DMS53 (cell line): ENCODE data around the gene GFRA1.

Source experiments
- DNase-seq: peaks from one replicate; lab custom pipeline; 2025; lab: John Stamatoyannopoulos, UW

The GFRA1 gene, protein sequence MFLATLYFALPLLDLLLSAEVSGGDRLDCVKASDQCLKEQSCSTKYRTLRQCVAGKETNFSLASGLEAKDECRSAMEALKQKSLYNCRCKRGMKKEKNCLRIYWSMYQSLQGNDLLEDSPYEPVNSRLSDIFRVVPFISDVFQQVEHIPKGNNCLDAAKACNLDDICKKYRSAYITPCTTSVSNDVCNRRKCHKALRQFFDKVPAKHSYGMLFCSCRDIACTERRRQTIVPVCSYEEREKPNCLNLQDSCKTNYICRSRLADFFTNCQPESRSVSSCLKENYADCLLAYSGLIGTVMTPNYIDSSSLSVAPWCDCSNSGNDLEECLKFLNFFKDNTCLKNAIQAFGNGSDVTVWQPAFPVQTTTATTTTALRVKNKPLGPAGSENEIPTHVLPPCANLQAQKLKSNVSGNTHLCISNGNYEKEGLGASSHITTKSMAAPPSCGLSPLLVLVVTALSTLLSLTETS

DNA sequence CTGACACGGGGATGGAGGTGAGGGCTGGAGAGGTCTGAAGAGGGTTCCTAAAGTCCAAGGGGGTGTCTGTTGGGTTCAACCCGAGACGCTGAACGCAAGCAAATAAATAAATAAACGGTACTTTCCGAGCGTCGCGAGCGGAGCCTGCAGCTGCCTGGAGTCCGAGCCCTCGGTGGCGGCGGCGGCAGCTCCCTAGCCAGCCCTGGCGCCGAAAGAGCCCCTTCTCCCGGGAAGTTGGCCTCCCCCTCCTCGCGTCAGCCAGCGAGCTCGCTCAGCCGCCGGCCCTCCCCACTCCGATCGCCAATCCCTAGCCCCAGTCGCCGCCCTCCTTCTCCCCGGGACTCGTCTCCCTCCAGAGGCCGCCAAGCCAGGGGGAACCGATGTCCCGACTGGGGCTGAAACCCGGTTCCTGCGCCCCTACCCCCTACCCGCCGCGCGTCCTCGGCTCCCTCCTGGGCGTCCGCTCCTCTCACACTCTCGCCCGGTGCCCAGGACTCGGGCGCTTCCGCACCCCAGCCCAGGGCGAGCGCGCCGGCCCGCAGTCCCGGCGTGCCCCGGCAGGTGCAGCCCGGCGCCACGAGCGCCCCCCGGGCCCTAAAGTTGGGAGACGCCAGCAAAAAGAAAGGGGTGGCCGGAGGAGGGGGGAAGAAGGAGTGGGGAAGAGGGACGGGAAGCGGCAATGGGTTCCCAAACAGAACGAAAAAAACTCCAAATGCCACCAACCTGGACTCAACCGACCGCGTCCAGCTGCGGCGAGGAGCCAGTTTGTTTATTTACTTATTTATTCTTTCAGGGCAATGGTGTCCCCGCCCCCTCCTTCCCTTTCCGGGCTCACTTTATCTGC, at the start of gene GFRA1:
Gene GFRA1 (minus strand): TSS at position 767 of the 844 bp plus-strand sequence. CDS start 1,177 bp downstream, outside the sequence.
- peak; percentile 71 for DNase-seq

DNA sequence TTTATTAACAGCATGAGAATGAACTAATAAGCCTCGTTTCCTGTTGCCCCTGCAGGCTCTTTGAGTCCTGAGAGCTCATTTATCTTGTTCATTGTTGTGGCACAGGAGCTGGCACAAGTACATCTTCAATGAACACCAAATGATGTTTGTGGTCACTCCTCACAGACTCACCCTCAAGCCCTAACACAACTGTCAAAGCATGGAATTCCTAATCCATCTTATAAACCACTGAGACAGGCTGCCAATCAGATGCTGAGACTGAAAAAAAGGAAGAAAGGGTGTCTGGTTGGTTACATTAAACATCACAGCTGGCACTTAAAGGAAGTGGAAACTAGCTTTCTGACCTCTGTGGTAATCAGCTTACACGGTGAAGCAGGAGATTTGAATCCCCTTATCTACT, 43.5 kb upstream of the GFRA1 start:
- no peak for DNase-seq

DNA sequence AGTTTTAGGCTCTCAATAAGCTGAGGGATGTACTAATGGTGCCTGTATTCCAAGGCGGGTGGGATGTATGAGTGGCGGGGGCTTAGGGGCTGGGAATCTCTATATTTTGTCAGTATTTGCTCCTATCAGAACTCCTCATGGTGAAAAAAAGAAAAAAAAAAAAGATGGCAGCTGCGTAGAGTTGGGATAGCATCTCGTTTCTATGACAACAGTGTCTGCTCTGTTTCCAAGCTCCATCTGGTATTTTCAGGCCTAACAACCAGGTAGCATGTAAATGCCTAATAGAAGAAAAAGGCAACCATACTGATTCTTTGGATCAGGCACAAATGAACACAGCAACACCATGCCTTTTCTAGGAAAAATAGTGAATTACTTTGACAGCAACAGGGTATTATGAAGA, 39.5 kb upstream of the GFRA1 start:
- peak; percentile 4 for DNase-seq

DNA sequence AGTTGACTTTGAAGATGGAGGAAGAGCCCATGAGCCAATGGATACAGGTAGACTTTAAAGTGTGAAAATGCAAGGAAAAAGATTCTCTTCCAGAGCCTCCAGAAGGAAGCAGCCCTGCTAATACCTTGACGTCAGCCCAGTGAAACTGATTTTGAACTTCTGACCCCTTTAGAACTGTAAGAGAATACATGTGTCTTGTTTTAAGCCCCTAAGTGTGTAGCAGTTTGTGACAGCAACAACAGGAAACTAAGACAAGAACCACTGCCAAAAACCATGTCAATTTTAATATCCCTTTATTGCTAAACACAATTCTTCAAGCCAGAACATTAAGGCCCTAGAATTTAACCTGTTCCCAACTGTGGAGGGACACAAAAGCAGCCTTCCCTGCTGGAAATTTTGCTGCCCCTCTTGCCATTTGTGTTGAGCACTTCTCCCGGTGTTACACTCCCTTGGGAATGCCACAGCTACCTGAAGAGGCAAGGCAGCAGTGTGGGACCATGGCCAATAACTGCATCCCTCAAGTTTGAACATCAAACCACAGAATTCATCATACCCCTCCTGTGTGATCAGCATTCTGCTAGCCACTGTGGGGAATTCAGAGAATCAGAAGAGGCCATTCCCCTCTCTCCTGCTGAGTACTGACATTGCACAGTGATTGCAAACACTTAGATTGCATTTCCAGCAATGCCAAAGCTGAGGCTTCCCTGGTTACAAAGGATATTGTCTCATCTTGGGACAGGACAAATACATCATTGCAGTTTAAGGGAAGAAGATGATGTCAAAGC, 38.9 kb upstream of the GFRA1 start:
- DNase-seq = no peak

DNA sequence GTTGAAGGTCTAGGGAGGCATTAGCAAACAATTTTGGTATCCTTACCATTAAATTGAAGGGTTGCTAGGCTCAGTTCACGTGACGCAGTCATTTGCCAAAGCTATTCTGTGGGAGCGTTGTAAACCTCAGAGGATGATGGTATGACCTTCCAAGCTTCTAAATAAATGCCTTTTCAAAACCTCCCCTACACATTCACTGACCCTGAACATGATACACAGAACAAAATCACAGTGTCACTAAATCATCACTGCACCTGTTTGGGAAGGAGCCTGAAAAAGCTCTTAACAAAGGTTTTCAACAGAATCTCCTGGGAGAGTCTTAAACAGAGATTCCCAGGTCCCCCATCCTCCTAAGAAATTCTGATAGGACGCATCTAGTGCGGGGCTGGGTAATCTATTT, 38.0 kb upstream of the GFRA1 start:
- DNase-seq = no peak

DNA sequence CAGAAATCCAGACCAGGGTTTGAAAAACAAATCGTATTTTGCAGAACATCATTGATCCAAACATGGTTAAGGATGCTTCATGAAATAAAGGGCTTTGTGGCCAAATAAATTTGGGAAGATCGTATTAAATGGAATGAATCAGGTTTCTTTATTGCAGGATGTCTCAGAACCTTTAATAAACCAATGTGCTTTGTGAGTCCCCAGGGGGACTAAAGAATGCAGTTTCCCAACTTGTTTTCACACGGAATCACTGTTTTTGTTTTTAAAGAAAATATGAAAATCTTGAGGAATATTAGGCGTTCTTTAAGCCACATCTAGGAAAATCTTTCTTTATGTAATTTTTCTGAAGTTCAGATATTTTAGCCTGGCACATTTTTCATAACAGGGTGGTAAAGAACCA, 34.4 kb upstream of the GFRA1 start:
- DNase-seq = no peak

DNA sequence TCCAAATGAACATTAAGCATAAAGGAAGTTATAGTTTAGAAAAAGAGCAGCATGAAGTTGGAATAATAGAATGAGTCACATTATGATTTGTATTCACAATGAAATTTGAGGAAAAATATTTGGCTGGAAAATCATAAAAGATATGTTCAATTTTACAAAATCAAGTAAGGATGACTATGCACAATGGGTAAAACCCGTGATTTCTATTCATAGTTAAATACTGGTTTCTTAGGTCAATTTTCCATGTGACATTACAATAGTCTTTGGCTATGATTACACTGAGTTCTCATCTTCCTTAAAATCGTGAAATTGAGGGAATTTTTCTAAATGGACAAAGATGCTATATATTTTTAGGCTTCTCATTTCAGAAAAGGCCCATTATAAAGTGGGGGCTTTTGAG, 33.8 kb upstream of the GFRA1 start:
- no peak for DNase-seq

DNA sequence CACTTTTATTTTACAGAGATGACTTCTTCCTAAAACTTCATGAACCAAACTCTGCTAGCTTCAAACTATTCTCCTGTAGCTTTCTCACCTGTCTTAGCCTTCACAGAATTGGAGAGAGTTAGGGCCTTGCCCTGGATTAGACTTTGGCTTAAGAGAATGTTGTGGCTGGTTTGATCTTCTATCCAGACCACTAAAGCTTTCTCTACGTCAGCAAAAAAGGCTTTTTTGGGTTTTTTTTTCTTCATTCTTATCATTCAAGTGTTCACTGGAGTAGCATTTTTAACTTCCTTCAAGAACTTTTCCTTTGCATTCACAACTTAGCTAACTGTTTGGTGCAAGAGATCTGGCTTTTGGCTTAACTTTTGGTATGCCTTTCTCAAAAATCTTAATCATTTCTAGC, 31.9 kb upstream of the GFRA1 start:
- DNase-seq = no peak

DNA sequence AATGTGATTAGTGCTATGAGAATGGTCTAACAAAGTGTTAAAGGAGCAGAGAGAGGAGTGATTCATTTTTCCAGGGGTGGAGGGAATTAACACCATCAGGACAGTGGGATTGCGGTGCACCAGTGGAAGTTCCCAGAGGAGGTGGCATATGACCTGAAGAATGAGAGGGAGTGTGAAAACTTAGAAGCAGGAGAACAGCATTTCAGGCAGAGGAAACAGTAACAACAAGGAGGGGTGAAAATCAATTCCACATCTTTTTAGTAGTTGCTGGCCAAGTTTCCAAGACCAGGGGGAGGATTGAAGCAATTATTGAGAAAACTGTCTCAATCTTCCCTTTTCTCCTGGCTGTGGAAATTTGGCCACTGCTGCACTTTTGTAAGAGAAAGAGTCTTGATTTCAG, 27.5 kb upstream of the GFRA1 start:
- DNase-seq = no peak

DNA sequence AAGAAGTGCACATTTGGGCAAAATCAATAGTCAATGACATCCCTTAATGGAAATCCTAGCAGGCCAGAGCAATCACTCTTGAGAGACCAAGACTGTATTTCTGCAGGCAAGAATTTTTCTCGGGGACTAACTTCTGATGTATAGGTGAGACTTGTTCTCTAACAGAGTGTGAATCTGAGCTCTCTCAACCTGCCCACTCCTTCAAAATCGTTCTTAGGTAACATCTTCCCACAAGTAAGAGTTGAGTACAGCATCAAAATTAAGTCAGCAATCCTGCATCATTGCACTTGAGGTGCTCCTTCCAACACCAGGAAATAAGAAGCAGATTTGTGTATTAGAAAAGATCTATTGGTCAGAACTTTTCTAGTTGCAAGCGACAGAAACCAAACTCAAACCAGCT, 25.6 kb upstream of the GFRA1 start:
- DNase-seq = no peak

DNA sequence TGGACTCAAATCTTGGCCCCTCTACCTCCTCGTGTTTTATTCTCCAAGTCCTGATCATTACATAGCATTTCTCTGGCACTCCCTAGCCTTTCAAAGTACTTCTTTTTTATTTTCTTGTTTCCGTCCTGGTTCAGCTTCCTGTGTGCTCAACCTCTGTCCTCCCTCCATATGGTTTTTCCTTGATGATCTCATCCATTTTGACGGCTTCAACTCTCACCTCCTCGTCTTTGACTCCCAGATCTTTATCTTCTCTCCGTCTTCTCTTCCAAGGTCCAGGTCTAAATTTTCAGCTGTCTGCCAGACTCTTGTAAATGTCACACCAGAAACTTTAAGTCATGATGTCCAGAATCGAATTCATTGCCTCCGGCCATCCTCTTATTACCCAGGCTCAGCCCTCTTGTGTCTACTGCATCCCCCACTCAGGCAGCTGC, 23.3 kb upstream of the GFRA1 start:
- no peak for DNase-seq

DNA sequence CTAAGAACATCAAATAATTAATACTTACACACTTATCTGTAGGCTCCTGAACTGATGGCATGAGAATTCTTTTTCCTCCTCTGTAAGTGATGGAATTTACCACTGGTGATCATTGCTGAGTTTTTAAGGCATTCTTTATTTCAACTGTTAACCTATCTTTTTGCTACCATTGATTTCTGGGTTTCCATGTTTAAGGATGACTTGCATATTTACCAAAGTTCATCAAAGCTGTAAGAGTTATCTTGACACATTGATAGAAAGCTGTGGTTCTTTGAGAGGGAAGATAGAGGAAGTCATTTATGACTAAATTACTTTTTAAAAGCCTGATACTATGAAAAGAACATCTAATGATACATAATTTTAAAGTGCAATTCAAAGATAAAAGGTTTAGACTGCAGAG, 19.5 kb upstream of the GFRA1 start:
- DNase-seq = no peak

DNA sequence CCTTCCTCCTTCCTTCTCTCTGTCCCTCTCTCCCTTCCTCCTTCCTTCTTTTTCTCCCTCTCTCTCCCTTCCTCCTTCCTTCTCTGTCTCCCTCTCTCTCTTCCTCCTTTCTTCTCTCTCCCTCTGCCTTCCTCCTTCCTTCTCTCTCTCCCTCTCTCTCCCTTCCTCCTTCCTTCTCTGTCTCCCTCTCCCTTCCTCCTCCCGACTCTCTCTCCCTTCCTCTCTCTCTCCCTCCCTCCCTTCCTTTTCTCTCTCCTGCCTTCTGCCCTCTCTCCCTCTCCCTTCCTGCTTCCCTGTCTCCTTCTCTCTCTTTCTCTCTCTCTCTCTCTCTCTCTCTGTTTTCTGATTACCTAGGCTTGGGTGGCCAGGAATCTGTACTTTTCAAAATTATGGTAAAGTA, 16.6 kb upstream of the GFRA1 start:
- no peak for DNase-seq

DNA sequence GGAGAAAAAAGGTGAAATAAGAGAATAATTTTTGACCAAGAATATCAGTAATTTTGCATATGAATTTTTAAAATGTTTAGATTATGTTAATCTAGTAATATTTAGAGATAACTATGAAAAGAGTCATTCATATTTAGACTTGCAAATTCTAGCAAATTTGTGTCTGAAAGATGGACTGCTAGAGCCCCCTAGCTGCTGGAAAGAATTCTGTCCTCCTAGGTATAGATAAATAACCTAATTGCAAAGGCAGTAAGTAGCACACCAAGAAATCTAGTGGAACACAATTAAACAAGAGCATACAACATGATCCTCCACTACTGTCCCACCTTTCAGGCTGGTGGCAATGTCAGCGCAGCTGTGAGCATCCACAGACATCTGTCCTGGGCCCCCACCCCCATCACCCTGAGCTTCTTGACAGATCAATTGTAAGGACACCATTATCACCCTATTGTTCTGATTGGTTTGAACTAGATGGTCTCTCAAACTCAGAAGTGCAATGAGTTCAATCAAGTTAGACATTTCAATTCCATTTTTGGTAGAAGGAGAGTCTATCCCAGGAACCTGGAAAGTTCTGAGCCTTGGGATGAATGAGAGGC, 15.0 kb upstream of the GFRA1 start:
- DNase-seq = peak; percentile 74

DNA sequence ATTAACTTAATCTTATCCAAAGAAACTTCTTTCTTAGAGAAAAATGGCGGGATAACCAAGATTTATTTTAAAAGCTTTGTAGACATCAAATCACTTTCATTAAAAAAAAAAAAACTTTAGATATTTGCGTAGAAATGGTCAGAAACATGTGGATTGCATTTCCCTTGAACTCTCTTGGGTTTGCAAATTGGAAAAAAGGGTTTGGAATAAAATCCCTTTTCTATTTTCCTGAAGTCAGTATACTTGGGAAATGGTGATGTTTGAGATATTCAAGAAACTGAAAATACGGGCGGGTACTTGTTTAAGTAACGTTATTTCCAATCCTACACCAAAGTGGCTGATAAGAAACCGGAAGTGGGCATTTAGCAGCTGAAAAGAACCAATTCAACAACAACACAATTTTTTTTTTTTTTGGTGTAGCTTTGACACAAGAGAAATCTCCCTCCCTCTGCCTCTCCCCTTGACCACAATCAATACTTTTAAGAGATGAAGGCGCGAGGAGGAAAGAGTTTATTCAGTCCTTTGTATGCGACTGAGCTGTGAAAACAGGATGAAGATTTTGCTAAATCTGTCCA, 13.7 kb upstream of the GFRA1 start:
- no peak for DNase-seq

DNA sequence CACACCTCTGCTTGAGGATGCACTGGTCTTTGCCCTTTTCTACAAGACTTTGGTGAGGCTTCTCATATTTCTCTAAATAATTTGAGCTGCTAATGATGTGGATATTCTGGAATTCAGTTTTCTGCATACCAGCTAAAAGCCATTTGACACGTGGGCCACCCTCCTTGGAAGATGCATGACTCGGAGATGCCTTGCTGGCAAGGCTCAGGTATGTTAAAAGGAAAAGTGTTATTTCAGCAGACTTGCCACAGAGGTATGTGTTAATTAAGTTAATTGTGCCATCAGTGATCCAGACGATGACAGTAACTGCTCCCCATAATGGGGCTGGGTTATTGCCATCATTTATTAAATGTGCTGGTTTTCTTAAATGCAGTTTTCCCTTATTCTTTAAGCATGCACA, 8.8 kb upstream of the GFRA1 start:
- no peak for DNase-seq

DNA sequence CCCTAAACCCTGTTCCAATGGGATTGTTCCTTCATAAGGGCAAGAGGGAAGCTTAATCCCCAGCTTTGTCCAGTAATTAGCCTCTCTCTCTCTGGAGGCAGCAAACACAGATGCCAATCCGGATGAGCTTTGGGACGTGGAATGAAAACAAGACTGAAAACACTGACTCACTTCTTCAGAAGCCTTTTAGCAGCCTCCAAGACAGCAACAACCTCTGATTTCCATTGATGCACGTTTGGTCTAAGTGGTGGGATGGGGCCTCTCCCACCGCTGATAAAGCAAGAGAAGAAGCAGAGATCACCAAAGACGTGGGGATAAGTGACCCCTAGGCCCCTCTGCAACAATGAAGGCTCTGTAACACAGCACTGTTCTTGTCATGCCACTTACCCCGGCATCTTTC, 5.8 kb upstream of the GFRA1 start:
- no peak for DNase-seq

DNA sequence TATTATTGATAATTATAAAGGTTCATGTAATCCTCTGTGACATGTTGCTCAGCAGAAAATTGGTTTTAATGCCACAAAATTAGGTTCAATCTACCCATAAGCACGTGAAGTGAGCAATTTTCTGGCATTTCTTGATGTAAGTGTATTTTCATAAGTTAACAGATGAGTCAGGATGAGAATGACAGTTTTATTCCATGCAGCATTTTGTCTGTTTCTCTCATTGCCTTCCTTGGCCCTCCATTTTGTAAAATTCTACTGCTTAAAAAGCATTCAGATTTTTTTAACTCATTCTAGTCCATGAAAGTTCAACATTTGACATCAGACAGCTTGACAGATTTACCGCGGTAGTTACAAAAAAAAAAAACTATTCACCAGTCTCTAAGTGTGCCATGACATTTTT, 4.0 kb upstream of the GFRA1 start:
- no peak for DNase-seq

DNA sequence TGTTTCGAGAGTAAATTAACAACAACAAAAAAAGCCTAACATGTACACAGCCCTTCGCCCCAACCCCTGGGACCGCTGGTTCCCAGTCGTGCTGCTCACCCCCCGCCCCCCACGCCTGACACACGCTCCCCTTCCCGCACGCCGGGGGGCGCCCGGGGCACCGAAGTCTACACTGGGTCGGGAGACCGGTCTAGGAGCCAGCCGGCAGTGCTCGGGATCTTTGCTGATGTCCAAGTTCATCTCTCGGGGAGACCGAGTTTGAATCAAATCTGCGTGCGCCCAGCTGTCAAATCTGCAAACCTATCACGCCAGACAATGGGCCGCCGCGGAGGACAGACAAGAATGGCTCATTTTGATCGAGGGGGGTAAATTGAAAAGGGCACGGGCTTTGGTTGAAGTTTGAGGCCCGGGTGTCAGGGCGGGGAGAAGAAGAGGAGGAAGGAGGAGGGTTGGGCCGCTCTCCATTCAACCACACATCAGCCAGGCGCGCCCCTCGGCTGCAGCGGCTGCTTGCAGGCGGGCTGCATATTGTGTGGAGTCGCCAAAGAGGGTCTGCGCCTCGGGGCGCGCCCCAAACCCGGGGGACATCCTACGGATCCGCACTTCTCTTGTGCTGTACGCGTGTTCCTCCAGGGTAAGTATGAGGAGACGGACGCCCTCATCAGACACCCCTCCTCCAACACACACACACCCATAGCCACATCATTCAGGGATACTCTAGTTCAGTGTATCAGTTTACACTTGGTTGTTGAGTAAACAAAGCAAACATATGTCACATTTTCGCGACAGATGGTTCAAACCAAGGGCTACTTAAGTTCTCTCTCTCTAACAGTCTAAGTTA, 1.3 kb upstream of the GFRA1 start:
- peak; percentile 78 for DNase-seq

DNA sequence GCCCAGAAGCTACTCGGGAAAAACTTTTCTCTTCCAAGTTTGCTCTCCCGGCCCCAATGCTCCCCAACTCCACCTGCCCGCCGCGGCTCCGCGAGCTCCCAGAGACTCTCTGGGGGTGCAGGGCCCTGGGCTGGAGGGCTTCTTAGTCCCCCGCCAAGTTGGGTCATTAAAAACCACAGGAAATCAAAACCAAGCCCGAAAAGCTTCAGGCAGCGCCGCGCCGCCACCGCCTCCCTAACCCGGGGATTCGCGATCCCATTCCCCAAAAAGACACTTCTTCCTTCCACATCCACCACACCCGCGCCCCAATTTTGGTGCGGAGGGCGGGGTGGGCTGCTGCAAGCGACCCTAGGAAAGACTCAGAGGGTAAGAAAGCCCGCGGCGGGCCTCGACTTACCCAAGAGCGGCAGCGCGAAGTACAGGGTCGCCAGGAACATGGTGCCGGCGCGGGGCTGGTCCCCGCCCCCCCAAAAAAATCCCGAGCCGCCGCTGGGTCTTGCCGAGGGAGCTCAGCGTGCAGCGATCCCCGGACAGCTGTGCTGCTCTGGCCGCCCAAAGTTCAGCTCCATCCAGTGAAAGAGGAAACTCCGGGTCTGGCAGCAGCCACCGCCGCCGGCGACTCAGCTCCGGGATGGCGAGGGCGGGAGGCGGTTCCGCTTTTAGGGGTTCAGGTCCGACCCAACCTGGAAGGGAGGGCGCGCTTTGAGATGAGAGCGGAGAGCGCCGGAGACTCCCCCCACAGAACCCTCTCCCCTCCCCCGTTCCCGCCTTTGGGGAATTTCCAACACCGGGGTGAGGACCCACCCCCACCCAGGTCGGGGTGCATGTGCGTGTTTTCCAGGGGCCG, 1.2 kb downstream of the GFRA1 start:
- DNase-seq = peak; percentile 38
